Tibial nerve (tissue), 3 donors: ENCODE data around the gene AP2A2.

Experiments
- CTCF ChIP-seq, 5 experiments: fragments of 200-600 bp in 3 of 5; fragments of 450-650 bp in 2 of 5; sonication (generic) in 3 of 5; IDR thresholded peaks; one replicate each; pipeline ENCODE4 v1.5.1; 2016 to 2019; ENCODE audit warnings: antibody characterized with exemption in 5 of 5, mild to moderate bottlenecking in 3 of 5, moderate library complexity in 2 of 5
- POLR2A ChIP-seq, 2 donors: fragments of 450-650 bp; IDR thresholded peaks; one replicate each; pipeline ENCODE4 v1.6.1; 2017; ENCODE audit warnings: antibody characterized with exemption in 2 of 2, mild to moderate bottlenecking in 2 of 2, moderate library complexity in 2 of 2

DNA sequence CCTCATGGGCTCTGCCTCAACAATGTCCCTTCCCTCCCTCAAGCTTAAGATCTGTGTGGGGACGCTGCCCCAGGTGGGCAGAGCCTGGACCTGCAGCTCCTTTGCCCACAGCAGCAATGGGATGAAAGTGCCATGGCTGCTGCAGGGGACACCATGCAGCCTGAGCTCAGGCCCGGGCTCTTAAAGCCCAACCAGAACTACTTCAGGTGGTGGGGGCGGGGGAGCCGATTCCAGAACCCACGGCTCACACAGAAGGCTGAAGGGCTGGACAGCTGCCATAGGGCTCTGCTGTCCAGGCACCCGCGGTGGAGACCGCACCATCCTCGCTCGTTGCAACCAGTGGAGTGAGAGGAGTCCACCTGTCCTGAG is 27.5 kb upstream of the AP2A2 start:
- no peak for TF ChIP-seq CTCF (IDR thresholded peaks at IDR 0.05)
- no peak for TF ChIP-seq POLR2A (IDR thresholded peaks at IDR 0.05)
